NCI-H524 (cell line): ENCODE measurements around the gene LRRC27.
"Not testable (repeated sequence)": the region's sequence is repeated elsewhere in the genome, so short reads cannot be mapped to it uniquely, and the experiment has no call there.

ENCODE experiments used
- DNase-seq, 2 experiments: peaks; one replicate each; lab custom pipeline; 2025; lab: John Stamatoyannopoulos, UW

Gene LRRC27

GRCh38 chr10:132314881-132315280, 17.1 kb upstream of the LRRC27 start:
- not testable (repeated sequence) for DNase-seq

- no peak for DNase-seq
Observed at GRCh38 chr10:132316133-132316532, 15.9 kb upstream of the LRRC27 start.

GRCh38 chr10:132317477-132317876, 14.5 kb upstream of the LRRC27 start:
- DNase-seq: not testable (repeated sequence)

- DNase-seq: no peak
Observed at GRCh38 chr10:132319853-132320653, 11.9 kb upstream of the LRRC27 start.

GRCh38 chr10:132320654-132321469, 11.1 kb upstream of the LRRC27 start:
- DNase-seq: no peak

- DNase-seq: no peak
Observed at GRCh38 chr10:132321726-132322125, 10.3 kb upstream of the LRRC27 start.

GRCh38 chr10:132322586-132323048, 9.4 kb upstream of the LRRC27 start:
- DNase-seq: no peak

DNA sequence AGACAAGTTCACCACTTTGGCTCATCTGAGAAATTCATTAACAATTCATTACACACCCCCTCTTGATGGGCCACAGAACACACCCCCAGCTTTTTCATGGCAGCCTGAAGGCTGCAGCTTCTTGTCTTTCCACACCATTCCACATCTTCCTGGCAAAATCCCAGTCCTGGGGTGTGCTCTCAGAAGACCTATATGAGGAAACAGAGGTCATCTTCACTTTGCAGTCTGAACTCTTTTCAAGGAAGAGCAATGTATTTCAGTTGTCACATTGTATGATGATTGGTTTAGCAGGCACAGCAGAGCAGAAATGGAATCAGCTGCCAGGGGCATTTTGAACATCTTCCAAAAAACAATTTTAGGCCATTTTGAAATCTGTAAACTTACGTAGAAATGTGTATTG, 7.8 kb upstream of the LRRC27 start:
- no peak for DNase-seq

DNA sequence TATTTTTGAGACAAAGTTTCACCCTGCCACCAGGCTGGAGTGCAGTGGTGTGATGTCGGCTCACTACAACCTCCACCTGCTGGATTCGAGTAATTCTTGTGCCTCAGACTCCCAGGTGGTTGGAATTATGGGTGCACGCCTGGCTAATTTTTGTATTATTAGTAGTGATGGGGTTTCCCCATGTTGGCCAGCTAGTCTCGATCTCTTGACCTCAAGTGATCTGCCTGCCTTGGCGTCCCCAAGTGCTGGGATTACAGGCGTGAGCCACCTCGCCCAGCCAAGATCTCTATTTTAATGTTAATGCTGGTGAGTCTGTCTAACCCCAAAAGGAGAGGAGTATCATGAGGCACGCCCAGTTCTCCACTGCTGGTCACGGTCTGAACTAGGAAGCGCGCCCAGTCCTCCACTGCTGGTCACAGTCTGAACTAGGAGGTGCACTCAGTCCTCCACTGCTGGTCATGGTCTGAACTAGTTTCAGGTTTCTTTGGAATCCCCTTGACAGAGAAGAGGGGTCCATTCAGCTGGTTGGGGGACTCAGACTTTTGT, 5.6 kb upstream of the LRRC27 start:
- DNase-seq: no peak

- no peak for DNase-seq
Observed at GRCh38 chr10:132326925-132327324, 5.1 kb upstream of the LRRC27 start.

DNA sequence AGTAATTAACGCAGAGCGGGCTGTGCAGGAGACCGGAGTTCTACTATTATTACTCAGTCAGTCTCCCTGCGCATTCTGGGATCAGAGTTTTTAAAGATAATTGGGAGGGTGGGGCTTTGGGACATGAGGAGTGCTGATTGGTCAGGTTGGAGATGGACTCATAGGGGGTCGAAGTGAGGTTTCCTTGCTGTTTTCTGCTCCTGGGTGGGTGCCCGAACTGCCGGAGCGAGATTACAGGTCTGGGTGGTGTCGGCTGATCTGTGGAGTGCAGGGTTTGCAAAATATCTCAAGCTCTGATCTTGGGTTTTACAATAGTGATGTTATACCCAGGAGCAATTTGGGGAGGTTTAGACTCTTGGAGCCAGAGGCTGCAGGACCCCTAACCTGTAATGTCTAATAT, 3.9 kb upstream of the LRRC27 start:
- no peak for DNase-seq

DNA sequence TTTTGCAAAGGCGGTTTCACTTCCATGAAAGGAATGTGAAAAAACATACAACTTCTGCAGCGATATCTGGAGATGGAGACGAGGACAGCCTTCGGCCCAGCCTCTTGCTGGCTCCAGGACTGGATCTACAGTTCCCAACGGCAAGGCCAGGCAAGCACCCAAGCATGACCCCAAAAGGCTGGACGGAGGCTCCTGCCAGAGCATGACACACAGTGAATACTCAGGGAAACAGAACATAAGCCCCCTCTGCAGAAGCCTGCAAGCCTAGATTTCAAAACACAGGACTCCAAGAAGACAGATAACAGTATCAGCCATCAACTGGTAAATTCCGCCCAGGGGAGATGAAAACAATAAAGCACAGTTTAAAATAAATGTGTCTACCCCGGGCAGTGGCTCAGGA, 3.3 kb upstream of the LRRC27 start:
- DNase-seq: no peak

- DNase-seq: no peak
Observed at GRCh38 chr10:132329565-132330485, 2.2 kb upstream of the LRRC27 start.

- DNase-seq: no peak
Observed at GRCh38 chr10:132330486-132330833, 1.5 kb upstream of the LRRC27 start.

- no peak for DNase-seq
Observed at GRCh38 chr10:132332433-132332754, 401 bp downstream of the LRRC27 start.

DNA sequence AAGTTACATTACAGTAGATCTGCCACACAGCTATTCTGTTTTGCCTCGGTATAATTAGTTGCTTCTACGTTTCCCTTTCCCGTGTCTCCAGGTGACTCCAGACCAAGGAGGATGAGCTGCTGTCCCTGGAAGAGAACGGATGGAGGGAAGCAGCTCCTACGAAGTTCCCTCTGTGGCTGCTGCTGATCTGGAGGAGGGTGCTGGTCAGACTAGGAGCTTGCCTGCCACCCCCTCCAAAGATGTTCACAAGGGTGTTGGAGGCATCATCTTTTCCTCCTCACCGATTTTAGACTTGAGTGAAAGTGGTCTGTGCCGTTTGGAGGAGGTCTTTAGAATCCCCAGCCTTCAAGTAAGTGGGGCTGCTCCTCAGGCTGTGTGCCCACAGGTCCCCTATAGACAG, 1.4 kb downstream of the LRRC27 start:
- no peak for DNase-seq

- DNase-seq: no peak
Observed at GRCh38 chr10:132334631-132335188, 2.7 kb downstream of the LRRC27 start.

- DNase-seq: no peak
Observed at GRCh38 chr10:132335189-132336063, 3.4 kb downstream of the LRRC27 start.

DNA sequence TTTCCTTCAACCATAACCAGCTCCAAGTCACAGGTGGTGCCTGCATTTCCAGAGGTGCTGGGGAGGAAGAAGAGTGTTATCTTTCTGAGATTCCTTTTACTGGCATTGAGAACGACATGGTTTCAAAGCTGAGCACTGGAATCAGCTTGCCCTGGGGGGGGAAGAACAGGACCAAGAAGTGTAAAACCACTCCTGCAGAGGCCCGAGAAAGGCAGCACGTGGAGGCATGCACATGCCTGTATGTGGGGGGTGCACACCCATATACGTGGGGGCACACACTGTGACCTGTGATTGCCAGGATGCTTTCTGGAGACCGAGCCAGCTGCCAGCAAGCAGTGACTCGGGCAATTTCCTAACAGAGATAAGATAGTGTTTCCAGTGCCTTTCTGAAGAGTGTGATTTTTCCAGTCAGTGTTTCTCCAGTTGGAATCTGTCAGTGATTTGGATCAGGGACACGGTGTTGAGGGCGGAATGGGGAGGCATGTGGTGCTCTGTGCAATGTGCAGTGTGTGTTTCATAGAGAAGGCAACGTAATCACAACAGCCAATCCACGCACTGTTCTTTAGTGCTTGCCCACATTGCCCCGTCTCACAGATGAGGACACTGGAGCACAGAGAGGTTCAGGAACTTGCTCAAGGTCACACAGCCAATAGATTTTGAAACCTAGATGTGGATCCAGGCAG, 4.2 kb downstream of the LRRC27 start:
- DNase-seq: no peak

DNA sequence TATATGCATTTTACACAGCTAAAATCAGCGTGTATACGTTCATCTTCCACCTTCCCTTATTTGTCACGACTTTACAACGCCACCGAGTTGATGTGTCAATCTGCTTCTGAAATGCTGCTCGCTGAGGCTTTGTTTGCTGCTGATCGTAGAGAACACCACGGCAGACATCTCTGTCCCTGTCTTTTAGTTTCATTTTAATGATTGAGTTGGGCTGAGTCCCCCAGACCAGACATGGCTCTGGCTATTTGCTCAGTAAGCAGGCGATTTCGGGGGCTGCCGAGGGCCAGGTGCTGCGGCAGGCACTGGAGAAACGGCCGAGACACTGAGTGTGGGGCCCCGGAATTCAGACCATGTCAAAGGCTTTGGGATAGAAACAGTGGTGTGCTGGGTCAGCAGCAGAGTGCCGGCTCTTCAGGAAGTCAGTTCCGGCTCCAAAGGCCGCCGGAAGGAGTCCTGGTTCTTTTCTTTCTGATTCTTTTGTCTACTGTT, 5.0 kb downstream of the LRRC27 start:
- no peak for DNase-seq
